Loucy (cell line): ENCODE measurements around the gene GYG2.
A peak's percentile ranks its signal among the peaks of the same experiment; 100 is the strongest.

Experiments used
- H2AFZ ChIP-seq: fragments of 200-600 bp; sonication (generic); 2 replicates; pipeline ENCODE4 v1.6.0; 2016; ENCODE audit warnings: antibody characterized with exemption, mild to moderate bottlenecking, low read length, moderate library complexity
- H3F3A ChIP-seq: fragments of 200-600 bp; 2 replicates; pipeline ENCODE4 v1.6.0; 2016; ENCODE audit warnings: antibody characterized with exemption, low read depth, mild to moderate bottlenecking
- H3K27me3 ChIP-seq: fragments of 200-600 bp; sonication (generic); 2 replicates; pipeline ENCODE4 v1.6.1; 2014; ENCODE audit warnings: low read length, mild to moderate bottlenecking; ENCODE audit not compliant: insufficient read depth, poor library complexity, severe bottlenecking
- H3K36me3 ChIP-seq: fragments of 200-600 bp; sonication (generic); 2 replicates; pipeline ENCODE4 v1.6.1; 2016; ENCODE audit warnings: low read length; ENCODE audit not compliant: insufficient read depth
- H3K4me1 ChIP-seq: fragments of 200-600 bp; sonication (generic); 2 replicates; pipeline ENCODE4 v1.5.1; 2014; ENCODE audit warnings: low read length, mild to moderate bottlenecking; ENCODE audit not compliant: insufficient read depth, poor library complexity, severe bottlenecking
- H3K4me2 ChIP-seq: fragments of 200-600 bp; sonication (generic); 2 replicates; pipeline ENCODE4 v1.6.0; 2014; ENCODE audit warnings: antibody characterized with exemption, low read length, low read depth, mild to moderate bottlenecking; ENCODE audit not compliant: poor library complexity, severe bottlenecking
- H3K4me3 ChIP-seq: fragments of 200-600 bp; sonication (generic); 2 replicates; pipeline ENCODE4 v1.5.1; 2014; ENCODE audit warnings: low read length, mild to moderate bottlenecking, mixed read lengths; ENCODE audit not compliant: poor library complexity, severe bottlenecking
- H3K79me2 ChIP-seq: fragments of 200-600 bp; sonication (generic); 2 replicates; pipeline ENCODE4 v1.6.1; 2014; ENCODE audit warnings: low read length; ENCODE audit not compliant: insufficient read depth
- H3K9ac ChIP-seq: fragments of 200-600 bp; sonication (generic); 2 replicates; pipeline ENCODE4 v1.6.0; 2014; ENCODE audit warnings: mild to moderate bottlenecking, low read depth, low read length, moderate library complexity; ENCODE audit not compliant: poor library complexity, severe bottlenecking
- H3K9me2 ChIP-seq: fragments of 200-600 bp; sonication (generic); replicated peaks from 2 replicates; pipeline ENCODE4 v1.6.1; 2016; ENCODE audit warnings: low read depth, low read length, mixed read lengths
- H3K9me3 ChIP-seq: fragments of 200-600 bp; sonication (generic); 2 replicates; pipeline ENCODE4 v1.6.1; 2014; ENCODE audit warnings: mild to moderate bottlenecking, antibody characterized with exemption, low read length, low read depth; ENCODE audit not compliant: insufficient read depth
- H4K20me1 ChIP-seq: fragments of 200-600 bp; sonication (generic); 2 replicates; pipeline ENCODE4 v1.6.0; 2014; ENCODE audit warnings: antibody characterized with exemption, low read length, mild to moderate bottlenecking; ENCODE audit not compliant: insufficient read depth, poor library complexity, severe bottlenecking
- CTCF ChIP-seq: fragments of 200-600 bp; sonication (generic); conservative IDR thresholded peaks from 2 replicates; pipeline ENCODE4 v1.5.1; 2014; ENCODE audit warnings: mild to moderate bottlenecking, antibody characterized with exemption, low read length
- EZH2phosphoT487 ChIP-seq: fragments of 200-600 bp; IDR thresholded peaks from 2 replicates; pipeline ENCODE4 v1.6.1; 2018; ENCODE audit warnings: antibody characterized with exemption, mild to moderate bottlenecking, moderate library complexity, borderline replicate concordance

The GYG2 gene

GRCh38 chrX:2819345-2820135 is 9.2 kb upstream of the GYG2 start:
- Histone ChIP-seq H3K9me2 (no peaks in the 10 kb centered on the region), H3K27me3 (no peaks in the 10 kb centered on the region), H3K4me3 (no peak overlapping the region), H3K4me2 (no peak overlapping the region), H3K9ac (no peak overlapping the region), H3K9me3 (no peaks in the 10 kb centered on the region), H3K36me3 (no peaks in the 10 kb centered on the region), H3F3A (no peaks in the 10 kb centered on the region), H3K4me1 (no peaks in the 10 kb centered on the region), H3K79me2 (no peaks in the 10 kb centered on the region), H2AFZ (no peak overlapping the region), H4K20me1 (no peaks in the 10 kb centered on the region)
- TF ChIP-seq EZH2phosphoT487 (no peak), CTCF (peak; percentile 42)

GRCh38 chrX:2820136-2820771 is 8.5 kb upstream of the GYG2 start:
- H3K4me2 ChIP-seq: no peak overlapping the region

GRCh38 chrX:2823795-2824386 is 4.8 kb upstream of the GYG2 start:
- Histone ChIP-seq H2AFZ (no peak overlapping the region), H3K27me3 (no peaks in the 10 kb centered on the region), H3K79me2 (no peaks in the 10 kb centered on the region), H3K4me2 (no peak overlapping the region), H4K20me1 (no peaks in the 10 kb centered on the region), H3K9ac (no peak overlapping the region), H3K9me2 (no peaks in the 10 kb centered on the region), H3K4me1 (no peaks in the 10 kb centered on the region), H3K36me3 (no peaks in the 10 kb centered on the region), H3K4me3 (no peak overlapping the region), H3F3A (no peaks in the 10 kb centered on the region), H3K9me3 (no peaks in the 10 kb centered on the region)
- TF ChIP-seq EZH2phosphoT487 (no peak), CTCF (no peak)

More at GRCh38 chrX:2820136-2820771, 8.5 kb upstream of the GYG2 start:
- no peaks in the 10 kb centered on the region for H3K9me2 ChIP-seq
- H3K9ac ChIP-seq: no peak overlapping the region
- H3K9me3 ChIP-seq: no peaks in the 10 kb centered on the region
- TF ChIP-seq CTCF: no peak
- no peak for TF ChIP-seq EZH2phosphoT487
- no peaks in the 10 kb centered on the region for H4K20me1 ChIP-seq
- no peaks in the 10 kb centered on the region for H3F3A ChIP-seq
- no peak overlapping the region for H2AFZ ChIP-seq
- no peaks in the 10 kb centered on the region for H3K79me2 ChIP-seq
- no peaks in the 10 kb centered on the region for H3K27me3 ChIP-seq
- no peaks in the 10 kb centered on the region for H3K4me1 ChIP-seq
- no peak overlapping the region for H3K4me3 ChIP-seq
- no peaks in the 10 kb centered on the region for H3K36me3 ChIP-seq
